ENCODE results near the gene GRIK2. TPM values are rescaled to one million over a fixed set of nuclear protein-coding genes. Genes with fewer than 3 reads are reported as not detected.

Gene GRIK2
- total RNA-seq, 1 experiment from 2014 or later, result 6.6 TPM

- intact Hi-C loops (cut with micrococcal nuclease; ENCODE audit: unreplicated experiment) (no loop called here), in situ Hi-C loops (cut with HindIII; ENCODE audit: low pct_unique_long_range_greater_than_20kb, low sequenced_read_pairs) (no loop called here)
- H3K4me1 ChIP-seq (ENCODE audit: control insufficient read depth, insufficient read depth, low read length), result peaks cover 1% of the 10 kb centered on the region; the same call in 1 of the 2 replicates
- no peaks in the 10 kb centered on the region for H3K27me3 ChIP-seq (ENCODE audit: control insufficient read depth, insufficient read depth, low read length)
- CTCF ChIA-PET, result no interaction called here
- no peaks in the 10 kb centered on the region for H3K9me3 ChIP-seq (ENCODE audit: control insufficient read depth, insufficient read depth, low read depth, low read length)
- H3K36me3 ChIP-seq (ENCODE audit: control insufficient read depth, insufficient read depth, low read length), result no peaks in the 10 kb centered on the region
- DNase-seq (ENCODE audit: low read depth, low spot score), result no peak
- POLR2A ChIA-PET, result no interaction called here
- H3K4me3 ChIP-seq (ENCODE audit: low read depth in 2 of 2, low read length in 2 of 2), result no peak overlapping the region
- TF ChIP-seq TCF7L2 (IDR thresholded peaks at IDR 0.05; ENCODE audit: low read depth, low read length) (no peak), CTCF (IDR thresholded peaks at IDR 0.05) (no peak), POLR2AphosphoS5 (IDR thresholded peaks at IDR 0.05; ENCODE audit: low read depth, low read length) (no peak)
- TF ChIP-seq, protein P1, sequence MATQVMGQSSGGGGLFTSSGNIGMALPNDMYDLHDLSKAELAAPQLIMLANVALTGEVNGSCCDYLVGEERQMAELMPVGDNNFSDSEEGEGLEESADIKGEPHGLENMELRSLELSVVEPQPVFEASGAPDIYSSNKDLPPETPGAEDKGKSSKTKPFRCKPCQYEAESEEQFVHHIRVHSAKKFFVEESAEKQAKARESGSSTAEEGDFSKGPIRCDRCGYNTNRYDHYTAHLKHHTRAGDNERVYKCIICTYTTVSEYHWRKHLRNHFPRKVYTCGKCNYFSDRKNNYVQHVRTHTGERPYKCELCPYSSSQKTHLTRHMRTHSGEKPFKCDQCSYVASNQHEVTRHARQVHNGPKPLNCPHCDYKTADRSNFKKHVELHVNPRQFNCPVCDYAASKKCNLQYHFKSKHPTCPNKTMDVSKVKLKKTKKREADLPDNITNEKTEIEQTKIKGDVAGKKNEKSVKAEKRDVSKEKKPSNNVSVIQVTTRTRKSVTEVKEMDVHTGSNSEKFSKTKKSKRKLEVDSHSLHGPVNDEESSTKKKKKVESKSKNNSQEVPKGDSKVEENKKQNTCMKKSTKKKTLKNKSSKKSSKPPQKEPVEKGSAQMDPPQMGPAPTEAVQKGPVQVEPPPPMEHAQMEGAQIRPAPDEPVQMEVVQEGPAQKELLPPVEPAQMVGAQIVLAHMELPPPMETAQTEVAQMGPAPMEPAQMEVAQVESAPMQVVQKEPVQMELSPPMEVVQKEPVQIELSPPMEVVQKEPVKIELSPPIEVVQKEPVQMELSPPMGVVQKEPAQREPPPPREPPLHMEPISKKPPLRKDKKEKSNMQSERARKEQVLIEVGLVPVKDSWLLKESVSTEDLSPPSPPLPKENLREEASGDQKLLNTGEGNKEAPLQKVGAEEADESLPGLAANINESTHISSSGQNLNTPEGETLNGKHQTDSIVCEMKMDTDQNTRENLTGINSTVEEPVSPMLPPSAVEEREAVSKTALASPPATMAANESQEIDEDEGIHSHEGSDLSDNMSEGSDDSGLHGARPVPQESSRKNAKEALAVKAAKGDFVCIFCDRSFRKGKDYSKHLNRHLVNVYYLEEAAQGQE (IDR thresholded peaks at IDR 0.05; ENCODE audit: insufficient read depth in 1 of 2, low read depth in 2 of 2, low read length in 1 of 2), result no peak
- BruUV-seq (replicated peaks), result no TSS peak
- no peak overlapping the region for H3K27ac ChIP-seq (ENCODE audit: low read length)
- no peak for ATAC-seq
Measured at GRCh38 chr6:101747160-101747559, 353.7 kb downstream of the GRIK2 start.

DNA sequence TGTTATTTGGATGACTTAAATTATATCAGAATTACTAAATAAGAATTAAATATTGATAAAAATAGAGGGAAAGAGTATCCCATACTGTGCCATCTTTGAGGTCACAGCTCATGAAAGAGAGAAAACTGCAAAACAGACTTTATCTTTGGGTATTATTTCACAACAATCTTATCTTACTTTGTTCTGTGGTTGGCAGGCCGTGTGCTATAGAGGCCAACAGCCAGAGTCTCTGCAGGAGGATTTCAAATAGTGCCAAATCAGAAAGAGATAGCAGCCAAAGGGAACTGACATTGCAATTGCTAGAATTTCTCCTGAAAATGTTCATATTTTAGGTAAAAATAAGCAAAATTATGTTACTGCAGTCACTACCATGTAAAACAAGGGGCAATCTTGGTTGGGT, 354.2 kb downstream of the GRIK2 start:
- intact Hi-C loops (cut with micrococcal nuclease; ENCODE audit: unreplicated experiment), result no loop called here
- POLR2A ChIA-PET, result no interaction called here

More for the DNA sequence above, 354.2 kb downstream of the GRIK2 start:
- Histone ChIP-seq H3K4me1 (ENCODE audit: control insufficient read depth, insufficient read depth, low read length) (no peaks in the 10 kb centered on the region), H3K27ac (ENCODE audit: low read length) (no peak overlapping the region), H3K9me3 (ENCODE audit: control insufficient read depth, insufficient read depth, low read depth, low read length) (no peaks in the 10 kb centered on the region), H3K27me3 (ENCODE audit: control insufficient read depth, insufficient read depth, low read length) (no peaks in the 10 kb centered on the region), H3K4me3 (ENCODE audit: low read depth in 2 of 2, low read length in 2 of 2) (no peak overlapping the region), H3K36me3 (ENCODE audit: control insufficient read depth, insufficient read depth, low read length) (no peaks in the 10 kb centered on the region)
- no TSS peak for BruUV-seq (replicated peaks)
- in situ Hi-C loops (cut with HindIII; ENCODE audit: low pct_unique_long_range_greater_than_20kb, low sequenced_read_pairs), result no loop called here
- CTCF ChIA-PET, result no interaction called here
- no peak for ATAC-seq
- TF ChIP-seq CTCF (IDR thresholded peaks at IDR 0.05) (no peak), TCF7L2 (IDR thresholded peaks at IDR 0.05; ENCODE audit: low read depth, low read length) (no peak), POLR2AphosphoS5 (IDR thresholded peaks at IDR 0.05; ENCODE audit: low read depth, low read length) (no peak), SIN3A (IDR thresholded peaks at IDR 0.05; ENCODE audit: borderline replicate concordance, insufficient read depth, low read depth, low read length) (no peak)
- TF ChIP-seq, protein P1 (IDR thresholded peaks at IDR 0.05; ENCODE audit: insufficient read depth in 1 of 2, low read depth in 2 of 2, low read length in 1 of 2), result no peak
- no peak for DNase-seq (ENCODE audit: low read depth, low spot score)
